ENCODE measurements around the gene FPR1. TPM values are rescaled to one million over a fixed set of nuclear protein-coding genes. Genes with fewer than 3 reads are reported as not detected.

Gene FPR1
- total RNA-seq, 1 donor from 2014 or later: 4.3 TPM

Other genes starting within 250 kb of the FPR1 start
- gene SIGLEC6, start 220.2 kb downstream of the FPR1 start, total RNA-seq: 0.32 TPM
- 10.7 TPM for gene ZNF175, start 180.6 kb downstream of the FPR1 start, total RNA-seq
- gene SIGLEC5, start 121.5 kb downstream of the FPR1 start, total RNA-seq: 0.84 TPM
- gene SIGLEC14, start 105.1 kb downstream of the FPR1 start, total RNA-seq: 0.94 TPM
- 13.9 TPM for gene SPACA6, start 58.5 kb downstream of the FPR1 start, total RNA-seq
- 3.2 TPM for gene HAS1, start 27.9 kb downstream of the FPR1 start, total RNA-seq
- 1.0 TPM for gene FPR2, start 9.3 kb upstream of the FPR1 start, total RNA-seq
- 5.0 TPM for gene FPR3, start 43.3 kb upstream of the FPR1 start, total RNA-seq
- 7.5 TPM for gene ZNF577, start 136.1 kb upstream of the FPR1 start, total RNA-seq
- 8.1 TPM for gene ZNF649, start 153.1 kb upstream of the FPR1 start, total RNA-seq
- 4.2 TPM for gene ZNF613, start 175.6 kb upstream of the FPR1 start, total RNA-seq
- 9.1 TPM for gene ZNF350, start 235.0 kb upstream of the FPR1 start, total RNA-seq